ENCODE data around the gene HOXA4. TPM values are rescaled to one million over a fixed set of nuclear protein-coding genes. Genes with fewer than 3 reads are reported as not detected.

Gene HOXA4
- total and polyA plus RNA-seq, 8 donors = 0.55 to 17.0 (median 4.2) TPM

- no peaks in the 10 kb centered on the region for H3K36me3 ChIP-seq
- peaks cover 0 to 30% (median 9%) of the 10 kb centered on the region in 4 donors for H3K9me3 ChIP-seq
- no peak overlapping the region for H3K27ac ChIP-seq
- TF ChIP-seq EP300 (IDR thresholded peaks at IDR 0.05) = no peak
- no peak for TF ChIP-seq POLR2AphosphoS5 (IDR thresholded peaks at IDR 0.05)
- no peak for TF ChIP-seq POLR2A (IDR thresholded peaks at IDR 0.05)
- no peak for TF ChIP-seq CTCF (IDR thresholded peaks at IDR 0.05)
- peaks cover 55 to 100% (median 93%) of the 10 kb centered on the region in 3 donors for H3K27me3 ChIP-seq
- peak overlapping the region in 1 of 4 donors; percentile 41 for H3K4me3 ChIP-seq
- DNase-seq = no peak
- peaks cover 17 to 46% (median 41%) of the 10 kb centered on the region in 4 donors for H3K4me1 ChIP-seq
- 9 to 17% (median 15%) methylated on average over 43 to 50 of the region's 50 CpGs for WGBS, 5 donors
- intact Hi-C loops (cut with DNase I; ENCODE audit: low total_unique reads) = no loop called here
Measured at GRCh38 chr7:27166531-27167505, 36.3 kb upstream of the HOXA4 start.

GRCh38 chr7:27165996-27166530 is 35.5 kb upstream of the HOXA4 start:
- H3K27ac ChIP-seq = no peak overlapping the region
- 10 to 20% (median 10%) methylated on average over 33 to 46 of the region's 46 CpGs for WGBS, 5 donors
- peaks cover 0 to 30% (median 9%) of the 10 kb centered on the region in 4 donors for H3K9me3 ChIP-seq
- TF ChIP-seq CTCF (IDR thresholded peaks at IDR 0.05) = no peak
- no peak for TF ChIP-seq POLR2A (IDR thresholded peaks at IDR 0.05)
- no peak for TF ChIP-seq EP300 (IDR thresholded peaks at IDR 0.05)
- TF ChIP-seq POLR2AphosphoS5 (IDR thresholded peaks at IDR 0.05) = no peak
- intact Hi-C loops (cut with DNase I; ENCODE audit: low total_unique reads) = no loop called here
- H3K4me1 ChIP-seq = peaks cover 22 to 49% (median 46%) of the 10 kb centered on the region in 4 donors
- peaks cover 55 to 100% (median 93%) of the 10 kb centered on the region in 3 donors for H3K27me3 ChIP-seq
- H3K4me3 ChIP-seq = peak overlapping the region; percentile 16 to 41 (median 28)
- no peak for DNase-seq
- H3K36me3 ChIP-seq = no peaks in the 10 kb centered on the region

GRCh38 chr7:27165089-27165995 is 34.8 kb upstream of the HOXA4 start, which contains the start of gene HOXA9:
TSS of gene HOXA9 (minus strand) at chr7:27165537. CDS start at chr7:27165457, 80 bp downstream.
- Histone ChIP-seq H3K27me3 (peaks cover 55 to 100% (median 93%) of the 10 kb centered on the region in 3 donors), H3K27ac (peak within 1 kb of the TSS in 1 of 5 donors; percentile 6)
- no peak for DNase-seq

More at GRCh38 chr7:27165089-27165995, 34.8 kb upstream of the HOXA4 start, which contains the start of gene HOXA9:
- H3K36me3 ChIP-seq = no peaks in the 10 kb centered on the region
- TF ChIP-seq CTCF (IDR thresholded peaks at IDR 0.05) = no peak
- no peak for TF ChIP-seq EP300 (IDR thresholded peaks at IDR 0.05)
- TF ChIP-seq POLR2A (IDR thresholded peaks at IDR 0.05) = no peak
- TF ChIP-seq POLR2AphosphoS5 (IDR thresholded peaks at IDR 0.05) = no peak
- 5 to 14% (median 11%) methylated on average over 32 to 82 of the region's 82 CpGs for WGBS, 5 donors
- intact Hi-C loops (cut with DNase I; ENCODE audit: low total_unique reads) = no loop called here
- peaks cover 0 to 30% (median 9%) of the 10 kb centered on the region in 4 donors for H3K9me3 ChIP-seq
- H3K4me1 ChIP-seq = peaks cover 24 to 56% (median 53%) of the 10 kb centered on the region in 4 donors
- H3K4me3 ChIP-seq = peak within 1 kb of the TSS; percentile 16 to 41 (median 28)
